Raji (cell line): ENCODE measurements around the gene CIDEB.

Experiments
- POLR2A ChIP-seq: IDR thresholded peaks from 2 replicates; pipeline ENCODE4 v1.6.1; 2011; ENCODE audit warnings: low read depth, low read length, control low read depth; ENCODE audit not compliant: insufficient read depth

CIDEB gene

GRCh38 chr14:24260780-24261157 is 47.0 kb downstream of the CIDEB start:
- TF ChIP-seq POLR2A = no peak

GRCh38 chr14:24260026-24260779 is 47.6 kb downstream of the CIDEB start:
- no peak for TF ChIP-seq POLR2A

- TF ChIP-seq POLR2A = no peak
Observed at GRCh38 chr14:24259282-24260025, 48.3 kb downstream of the CIDEB start.

GRCh38 chr14:24258548-24259265 is 49.1 kb downstream of the CIDEB start:
- no peak for TF ChIP-seq POLR2A

- TF ChIP-seq POLR2A = no peak
Observed at GRCh38 chr14:24258119-24258518, 49.7 kb downstream of the CIDEB start.

- TF ChIP-seq POLR2A = no peak
Observed at GRCh38 chr14:24256960-24257359, 50.8 kb downstream of the CIDEB start.

- TF ChIP-seq POLR2A = no peak
Observed at GRCh38 chr14:24255931-24256711, 51.7 kb downstream of the CIDEB start.

- TF ChIP-seq POLR2A = no peak
Observed at GRCh38 chr14:24255438-24255837, 52.3 kb downstream of the CIDEB start.
